Astrocyte (in vitro differentiated cells and primary cell): ENCODE data around the gene TH. TPM values are rescaled to one million over a fixed set of nuclear protein-coding genes. Genes with fewer than 3 reads are reported as not detected.

Source experiments
- DNase-seq: peaks from one replicate; pipeline ENCODE4 v3.0.0-alpha.2; 2010; ENCODE audit warnings: low read depth
- FAIRE-seq: peaks from 2 replicates; lab custom pipeline; 2011; peaks lifted over from hg19 to GRCh38; lab: Jason Lieb, UNC
- H2AFZ ChIP-seq: 2 replicates; pipeline ENCODE4 v1.6.0; 2012; ENCODE audit warnings: low read depth, low read length, inconsistent platforms
- H3K27ac ChIP-seq: 2 replicates; pipeline ENCODE4 v1.5.1; 2011; ENCODE audit warnings: low read depth, low read length, inconsistent platforms
- H3K27me3 ChIP-seq: 2 replicates; pipeline ENCODE4 v1.6.0; 2011; ENCODE audit warnings: low read length, inconsistent platforms; ENCODE audit not compliant: insufficient read depth
- H3K36me3 ChIP-seq: 2 replicates; pipeline ENCODE4 v1.5.1; 2011; ENCODE audit warnings: low read length, inconsistent platforms; ENCODE audit not compliant: insufficient read depth
- H3K4me1 ChIP-seq: 2 replicates; pipeline ENCODE4 v1.5.1; 2011; ENCODE audit warnings: low read length, inconsistent platforms; ENCODE audit not compliant: insufficient read depth
- H3K4me2 ChIP-seq: 2 replicates; pipeline ENCODE4 v1.6.0; 2012; ENCODE audit warnings: low read length, inconsistent platforms
- H3K4me3 ChIP-seq: 2 replicates; pipeline ENCODE4 v1.5.1; 2011; ENCODE audit warnings: low read depth, mild to moderate bottlenecking, low read length, inconsistent platforms; ENCODE audit not compliant: insufficient read depth
- H3K79me2 ChIP-seq: 2 replicates; pipeline ENCODE4 v1.6.0; 2012; ENCODE audit warnings: mild to moderate bottlenecking, low read length, inconsistent platforms; ENCODE audit not compliant: insufficient read depth
- H3K9ac ChIP-seq: 2 replicates; pipeline ENCODE4 v1.6.0; 2012; ENCODE audit warnings: mild to moderate bottlenecking, low read length, inconsistent platforms
- H3K9me3 ChIP-seq: 2 replicates; pipeline ENCODE4 v1.5.1; 2012; ENCODE audit warnings: low read depth, mild to moderate bottlenecking, low read length, inconsistent platforms; ENCODE audit not compliant: insufficient read depth
- H4K20me1 ChIP-seq: 2 replicates; pipeline ENCODE4 v1.6.0; 2012; ENCODE audit warnings: low read length, inconsistent platforms; ENCODE audit not compliant: insufficient read depth
- H3K27ac Mint-ChIP-seq: one replicate; pipeline ENCODE4 v1.8.0; 2021; ENCODE audit warnings: mild to moderate bottlenecking, mixed read lengths; ENCODE audit not compliant: unreplicated experiment
- H3K27me3 Mint-ChIP-seq: one replicate; pipeline ENCODE4 v1.8.0; 2021; ENCODE audit warnings: low read depth, mixed read lengths; ENCODE audit not compliant: unreplicated experiment
- H3K36me3 Mint-ChIP-seq: one replicate; pipeline ENCODE4 v1.8.0; 2021; ENCODE audit warnings: low read depth, mixed read lengths; ENCODE audit not compliant: unreplicated experiment
- H3K4me1 Mint-ChIP-seq: one replicate; pipeline ENCODE4 v1.8.0; 2021; ENCODE audit warnings: low read depth, mixed read lengths; ENCODE audit not compliant: unreplicated experiment
- H3K4me3 Mint-ChIP-seq: one replicate; pipeline ENCODE4 v1.8.0; 2021; ENCODE audit warnings: mild to moderate bottlenecking, moderate library complexity, mixed read lengths; ENCODE audit not compliant: unreplicated experiment
- H3K9me3 Mint-ChIP-seq: one replicate; pipeline ENCODE4 v1.8.0; 2021; ENCODE audit warnings: mild to moderate bottlenecking, mixed read lengths; ENCODE audit not compliant: unreplicated experiment
- CTCF ChIP-seq: IDR thresholded peaks from 2 replicates; pipeline ENCODE4 v1.5.1; 2011; ENCODE audit warnings: low read depth, mild to moderate bottlenecking, inconsistent platforms, low read length, moderate library complexity; ENCODE audit not compliant: insufficient read depth
- EZH2 ChIP-seq: IDR thresholded peaks from 2 replicates; pipeline ENCODE4 v1.6.1; 2012; ENCODE audit warnings: mild to moderate bottlenecking, low read length, inconsistent platforms; ENCODE audit not compliant: insufficient read depth
- total RNA-seq: library from RNA; stranded (reverse); gene quantifications from 2 replicates; pipeline ENCODE4 v1.2.1, GENCODE V29; 2021

TH gene
- total RNA-seq, 1 donor from 2014 or later: not detected

GRCh38 chr11:2173150-2173693, 1.6 kb upstream of the TH start:
- H3K9me3 Mint-ChIP-seq: no peaks in the 10 kb centered on the region
- H3K27me3 Mint-ChIP-seq: peaks cover 6% of the 10 kb centered on the region
- H3K36me3 Mint-ChIP-seq: no peaks in the 10 kb centered on the region
- H3K27me3 ChIP-seq: no peaks in the 10 kb centered on the region
- FAIRE-seq (no peak), DNase-seq (no peak)
- H3K4me3 ChIP-seq: no peak overlapping the region
- no peak overlapping the region for H3K27ac Mint-ChIP-seq
- H3K4me3 Mint-ChIP-seq: no peak overlapping the region
- H2AFZ ChIP-seq: no peak overlapping the region
- no peak overlapping the region for H3K4me2 ChIP-seq
- H3K27ac ChIP-seq: no peak overlapping the region
- TF ChIP-seq EZH2 (no peak), CTCF (peak; percentile 29)
- H3K79me2 ChIP-seq: no peaks in the 10 kb centered on the region
- H4K20me1 ChIP-seq: no peaks in the 10 kb centered on the region
- no peaks in the 10 kb centered on the region for H3K4me1 Mint-ChIP-seq
- peaks cover 13% of the 10 kb centered on the region for H3K4me1 ChIP-seq
- H3K9ac ChIP-seq: no peak overlapping the region
- H3K36me3 ChIP-seq: no peaks in the 10 kb centered on the region
- H3K9me3 ChIP-seq: no peaks in the 10 kb centered on the region

DNA sequence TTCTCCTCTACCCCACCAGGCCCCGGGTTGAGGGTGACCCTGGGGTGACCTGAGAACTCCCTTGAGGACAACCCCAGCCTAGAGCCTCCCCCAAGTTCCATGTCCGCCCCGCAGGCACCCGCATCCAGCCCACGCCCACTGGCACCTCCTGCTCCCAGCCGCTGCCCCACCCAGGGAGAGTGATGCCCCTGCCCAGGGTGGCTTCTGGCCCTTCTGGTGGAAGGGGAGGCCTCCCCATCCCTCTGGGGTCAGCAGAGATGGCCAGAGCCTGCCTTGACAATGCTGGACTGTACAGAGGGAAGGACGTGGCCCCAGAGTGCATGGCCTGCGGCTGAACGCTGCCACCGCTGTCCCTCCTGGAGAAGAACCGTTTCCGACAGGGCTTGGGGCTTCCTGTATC, 1.1 kb upstream of the TH start:
- Histone ChIP-seq H3K27ac (no peak overlapping the region), H3K4me1 (peaks cover 13% of the 10 kb centered on the region), H3K79me2 (no peaks in the 10 kb centered on the region), H3K36me3 (no peaks in the 10 kb centered on the region), H3K9me3 (no peaks in the 10 kb centered on the region), H2AFZ (no peak overlapping the region), H4K20me1 (no peaks in the 10 kb centered on the region), H3K9ac (no peak overlapping the region), H3K4me2 (no peak overlapping the region), H3K27me3 (no peaks in the 10 kb centered on the region), H3K4me3 (no peak overlapping the region)
- DNase-seq (no peak), FAIRE-seq (no peak)
- Mint-ChIP-seq H3K27me3 (peaks cover 11% of the 10 kb centered on the region), H3K4me1 (no peaks in the 10 kb centered on the region), H3K9me3 (no peaks in the 10 kb centered on the region), H3K27ac (no peak overlapping the region), H3K36me3 (no peaks in the 10 kb centered on the region), H3K4me3 (no peak overlapping the region)
- TF ChIP-seq CTCF (no peak), EZH2 (no peak)
